IMR-90 (cell line): Measurements from ENCODE around the gene CAMTA1. TPM values are rescaled to one million over a fixed set of nuclear protein-coding genes. Genes with fewer than 3 reads are reported as not detected.
A peak's percentile ranks its signal among the peaks of the same experiment; 100 is the strongest.

Source experiments
- ATAC-seq: fragments of 200-7000 bp; cut with Tn5 transposase; 2 replicates; pipeline ENCODE4 v1.9.1; 2020; ENCODE audit warnings: low read depth, mild to moderate bottlenecking, moderate library complexity
- BruUV-seq: library from RNA; stranded (reverse); fragments of 400-500 nt; replicated peaks from 2 replicates; lab custom pipeline; 2021; lab: Mats Ljungman, UMichigan
- CTCF ChIA-PET: fragments of 300-600 bp; formaldehyde crosslinking; extraction: SDS; loops from one replicate; lab custom pipeline; 2021; ENCODE audit warnings: antibody characterized with exemption; lab: Yijun Ruan, JAX
- POLR2A ChIA-PET: fragments of 300-600 bp; sonication (Branson Sonifier 250); formaldehyde crosslinking; loops from one replicate; lab custom pipeline; 2022; ENCODE audit warnings: antibody characterized with exemption; ENCODE audit not compliant: unreplicated experiment; lab: Charles Lee
- DNase-seq: peaks from one replicate; pipeline ENCODE4 v3.0.0; 2013
- H2AFZ ChIP-seq: replicated peaks from 2 replicates; pipeline ENCODE3; 2013; ENCODE audit warnings: low read length, mild to moderate bottlenecking; ENCODE audit not compliant: poor library complexity
- H2AK5ac ChIP-seq: 2 replicates; pipeline ENCODE4 v1.6.1; 2013; ENCODE audit warnings: low read depth, low read length, inconsistent platforms
- H2AK9ac ChIP-seq: replicated peaks from 2 replicates; pipeline ENCODE3; 2013; ENCODE audit warnings: mild to moderate bottlenecking, low read depth, low read length, moderate library complexity; ENCODE audit not compliant: poor library complexity
- H2BK120ac ChIP-seq: 2 replicates; pipeline ENCODE4 v1.6.1; 2013; ENCODE audit warnings: low read depth, low read length, inconsistent platforms
- H2BK15ac ChIP-seq: 3 replicates; pipeline ENCODE4 v1.6.1; 2013; ENCODE audit warnings: low read depth, low read length, inconsistent platforms
- H2BK20ac ChIP-seq: 2 replicates; pipeline ENCODE4 v1.6.1; 2013; ENCODE audit warnings: low read depth, mild to moderate bottlenecking, inconsistent platforms, low read length, moderate library complexity
- H2BK5ac ChIP-seq: 2 replicates; pipeline ENCODE4 v1.6.1; 2013; ENCODE audit warnings: mild to moderate bottlenecking, low read depth, low read length, inconsistent platforms; ENCODE audit not compliant: poor library complexity, severe bottlenecking
- H3K14ac ChIP-seq: replicated peaks from 2 replicates; pipeline ENCODE4 v1.6.1; 2013; ENCODE audit warnings: low read depth, low read length, inconsistent platforms
- H3K18ac ChIP-seq: 2 replicates; pipeline ENCODE4 v1.6.1; 2013; ENCODE audit warnings: low read depth, low read length, control low read depth
- H3K23ac ChIP-seq: 2 replicates; pipeline ENCODE4 v1.6.1; 2013; ENCODE audit warnings: low read depth, low read length, inconsistent platforms
- H3K27ac ChIP-seq: 2 replicates; pipeline ENCODE4 v1.5.1; 2013; ENCODE audit warnings: mild to moderate bottlenecking, control low read depth, low read length; ENCODE audit not compliant: insufficient read depth
- H3K27me3 ChIP-seq: 2 replicates; pipeline ENCODE4 v1.6.1; 2013; ENCODE audit warnings: low read length; ENCODE audit not compliant: control insufficient read depth, insufficient read depth
- H3K36me3 ChIP-seq: 2 replicates; pipeline ENCODE4 v1.6.1; 2013; ENCODE audit warnings: low read length, mixed read lengths; ENCODE audit not compliant: control insufficient read depth, insufficient read depth
- H3K4ac ChIP-seq: 2 replicates; pipeline ENCODE4 v1.6.1; 2013; ENCODE audit warnings: low read depth, low read length, inconsistent platforms
- H3K4me1 ChIP-seq: 2 replicates; pipeline ENCODE4 v1.6.1; 2013; ENCODE audit warnings: low read length, mixed read lengths; ENCODE audit not compliant: control insufficient read depth, insufficient read depth
- H3K4me2 ChIP-seq: 2 replicates; pipeline ENCODE4 v1.6.1; 2013; ENCODE audit warnings: low read depth, mild to moderate bottlenecking, control low read depth, low read length, moderate library complexity
- H3K4me3 ChIP-seq: 2 replicates; pipeline ENCODE4 v1.5.1; 2013; ENCODE audit warnings: low read depth, mild to moderate bottlenecking, control low read depth, low read length, moderate library complexity; ENCODE audit not compliant: insufficient read depth
- H3K56ac ChIP-seq: 2 replicates; pipeline ENCODE4 v1.6.1; 2013; ENCODE audit warnings: low read length, inconsistent platforms; ENCODE audit not compliant: insufficient read depth; ENCODE audit errors: extremely low read depth
- H3K79me1 ChIP-seq, 2 experiments: 2 replicates each; pipeline ENCODE4 v1.6.1; 2013; ENCODE audit warnings: low read length in 2 of 2, inconsistent platforms in 1 of 2, low read depth in 1 of 2
- H3K9ac ChIP-seq: 2 replicates; pipeline ENCODE4 v1.6.1; 2013; ENCODE audit warnings: low read depth, low read length, control low read depth
- H3K9me1 ChIP-seq: 2 replicates; pipeline ENCODE4 v1.6.1; 2013; ENCODE audit warnings: low read length, inconsistent platforms; ENCODE audit not compliant: insufficient read depth
- H3K9me3 ChIP-seq: 2 replicates; pipeline ENCODE4 v1.6.1; 2013; ENCODE audit warnings: low read length; ENCODE audit not compliant: control insufficient read depth, insufficient read depth
- H4K20me1 ChIP-seq: 2 replicates; pipeline ENCODE4 v1.6.1; 2013; ENCODE audit warnings: low read length, inconsistent platforms; ENCODE audit not compliant: insufficient read depth
- H4K5ac ChIP-seq: 2 replicates; pipeline ENCODE4 v1.6.1; 2013; ENCODE audit warnings: mild to moderate bottlenecking, low read depth, low read length, control low read depth
- H4K8ac ChIP-seq, 2 experiments: 2 replicates each; pipeline ENCODE4 v1.6.1; 2013; ENCODE audit warnings: low read depth in 2 of 2, low read length in 2 of 2, control low read depth in 1 of 2, inconsistent platforms in 1 of 2
- H4K91ac ChIP-seq: 2 replicates; pipeline ENCODE4 v1.6.1; 2013; ENCODE audit warnings: low read depth, low read length, inconsistent platforms; ENCODE audit not compliant: insufficient read depth
- BHLHE40 ChIP-seq: fragments of 150-350 bp; IDR thresholded peaks from 2 replicates; pipeline ENCODE4 v1.6.1; 2016; ENCODE audit warnings: mild to moderate bottlenecking, low read depth, low read length
- CEBPB ChIP-seq: IDR thresholded peaks from 2 replicates; pipeline ENCODE4 v1.6.1; 2012; ENCODE audit warnings: low read depth, low read length, improper control_type of control experiment
- CHD1 ChIP-seq: IDR thresholded peaks from 2 replicates; pipeline ENCODE4 v1.6.1; 2012; ENCODE audit warnings: low read depth, low read length, improper control_type of control experiment
- FOS ChIP-seq: fragments of 150-350 bp; IDR thresholded peaks from 2 replicates; pipeline ENCODE4 v1.6.1; 2016; ENCODE audit warnings: low read depth, low read length
- MAFK ChIP-seq: IDR thresholded peaks from 2 replicates; pipeline ENCODE4 v1.6.1; 2012; ENCODE audit warnings: low read depth, low read length, improper control_type of control experiment
- MAZ ChIP-seq: IDR thresholded peaks from 2 replicates; pipeline ENCODE4 v1.6.1; 2012; ENCODE audit warnings: low read depth, mild to moderate bottlenecking, low read length, improper control_type of control experiment, moderate library complexity, borderline replicate concordance
- MXI1 ChIP-seq: IDR thresholded peaks from 2 replicates; pipeline ENCODE4 v1.6.1; 2012; ENCODE audit warnings: low read depth, mild to moderate bottlenecking, low read length, moderate library complexity, borderline replicate concordance
- NFE2L2 ChIP-seq: fragments of 150-350 bp; IDR thresholded peaks from 2 replicates; pipeline ENCODE4 v1.6.1; 2016; ENCODE audit warnings: low read depth, mild to moderate bottlenecking, low read length
- POLR2A ChIP-seq: IDR thresholded peaks from 2 replicates; pipeline ENCODE4 v1.6.1; 2012; ENCODE audit warnings: mild to moderate bottlenecking, low read depth, low read length
- RAD21 ChIP-seq: IDR thresholded peaks from 2 replicates; pipeline ENCODE4 v1.6.1; 2012; ENCODE audit warnings: low read length, improper control_type of control experiment
- RCOR1 ChIP-seq: IDR thresholded peaks from 2 replicates; pipeline ENCODE4 v1.6.1; 2012; ENCODE audit warnings: mild to moderate bottlenecking, low read length, improper control_type of control experiment; ENCODE audit not compliant: insufficient replicate concordance
- RFX5 ChIP-seq: IDR thresholded peaks from 2 replicates; pipeline ENCODE4 v1.8.0; 2012; ENCODE audit warnings: low read depth, mild to moderate bottlenecking, low read length, moderate library complexity
- SMC3 ChIP-seq: fragments of 150-350 bp; IDR thresholded peaks from 2 replicates; pipeline ENCODE4 v1.6.1; 2016; ENCODE audit warnings: low read depth, mild to moderate bottlenecking, antibody characterized with exemption, low read length, moderate library complexity
- WGBS, 2 experiments: methylation state at CpG; one replicate each; pipeline versions ENCODE4 v1.1.5 to v1.1.7; 2013; ENCODE audit warnings: missing lambda C conversion rate in 2 of 2; ENCODE audit not compliant: insufficient read length in 1 of 2; ENCODE audit errors: extremely low coverage in 2 of 2; 5-methylcytosine and 5-hydroxymethylcytosine counted together
- dilution Hi-C: fragments of 300-500 bp; cut with HindIII; formaldehyde crosslinking; loops from one replicate; pipeline ENCODE4 v1.14.3; 2018; ENCODE audit warnings: low sequenced_read_pairs; ENCODE audit not compliant: unreplicated experiment
- in situ Hi-C: fragments of 300-500 bp; cut with MboI; formaldehyde crosslinking; loops from 3 replicates; pipeline ENCODE4 v1.14.3; 2019; ENCODE audit warnings: low sequenced_read_pairs, inconsistent platforms, mixed read lengths
- intact Hi-C: fragments of 100-400 bp; cut with micrococcal nuclease; formaldehyde crosslinking; loops from 2 replicates; pipeline ENCODE4 v1.10.0; 2022
- polyA plus RNA-seq, 3 experiments: library from polyadenylated mRNA; depleted of rRNA; stranded (reverse); fragments of >200 nt; gene quantifications; 2 replicates each; pipeline ENCODE4 v1.2.3, GENCODE V29; 2012; ENCODE audit warnings: low replicate concordance in 1 of 3
- total RNA-seq: library from RNA; depleted of rRNA; stranded (reverse); fragments of >200 nt; gene quantifications from 2 replicates; pipeline ENCODE4 v1.2.3, GENCODE V29; 2012
- TF ChIP-seq, protein P1 (sequence below): conservative IDR thresholded peaks from 2 replicates; pipeline ENCODE4 v1.5.1; 2012; ENCODE audit warnings: mild to moderate bottlenecking, low read depth, low read length, improper control_type of control experiment
- TF ChIP-seq, protein P2 (sequence below): fragments of 150-350 bp; IDR thresholded peaks from 2 replicates; pipeline ENCODE4 v1.6.1; 2017; ENCODE audit warnings: mild to moderate bottlenecking, antibody characterized with exemption, low read length, low read depth

The CAMTA1 gene
- total and polyA plus RNA-seq, 2 of the 4 experiments (the other 2 are of a cell fraction): 35.5 to 74.3 TPM

DNA sequence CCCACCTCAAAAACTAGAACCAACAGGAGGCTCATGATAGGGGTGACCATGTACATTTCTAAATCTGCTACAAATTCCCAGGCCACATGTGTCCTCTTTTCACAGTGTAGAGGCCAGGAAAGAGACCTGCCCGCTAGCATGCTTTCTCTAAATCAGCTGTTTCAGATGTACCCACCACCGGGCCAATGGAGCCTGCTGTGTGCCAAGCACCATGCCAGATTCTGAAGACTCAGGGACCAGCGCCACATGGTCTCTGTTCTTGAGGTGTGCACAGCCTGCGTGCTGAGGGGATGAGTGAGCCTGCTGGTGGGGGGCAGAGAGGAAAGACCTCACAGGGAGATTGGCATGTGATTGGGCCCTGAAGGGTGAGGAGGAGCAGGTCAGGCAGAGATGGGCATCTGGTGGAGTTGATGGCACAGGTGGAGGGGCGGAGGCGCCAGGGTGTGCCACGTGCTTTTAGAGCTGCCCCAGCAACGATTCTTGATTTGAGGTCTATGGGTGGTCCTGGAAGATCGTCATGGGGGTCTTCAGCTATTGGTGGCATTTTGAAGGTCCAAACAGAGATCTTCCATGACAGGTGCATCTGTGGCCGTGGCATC, 500.7 kb downstream of the CAMTA1 start:
- CTCF ChIA-PET: no interaction called here
- dilution Hi-C loops: no loop called here
- Histone ChIP-seq H3K14ac (no peak overlapping the region), H2AK5ac (peak overlapping the region; percentile 83), H3K36me3 (no peaks in the 10 kb centered on the region), H3K23ac (no peak overlapping the region), H3K4me1 (peaks cover 20% of the 10 kb centered on the region), H2BK15ac (peak overlapping the region; percentile 40; the same call in 2 of the 3 replicates), H2AK9ac (peak overlapping the region; percentile 33), H2BK5ac (peak overlapping the region; percentile 10), H3K4me2 (no peak overlapping the region), H3K27ac (no peak overlapping the region), H4K5ac (no peak overlapping the region), H2BK20ac (peak overlapping the region; percentile 71; the same call in 1 of the 2 replicates), H3K18ac (no peak overlapping the region), H4K8ac (peak overlapping the region in 1 of 2 experiments; percentile 25; a peak in 1 of 4 replicates), H3K4me3 (no peak overlapping the region), H3K9ac (no peak overlapping the region), H3K4ac (0 out of 2 replicates have a peak overlapping the region, but pooled peaks have one; percentile 49), H4K91ac (peak overlapping the region; percentile 69), H3K27me3 (no peaks in the 10 kb centered on the region), H2BK120ac (peak overlapping the region; percentile 91; the same call in 1 of the 2 replicates), H3K79me1 (no peaks in the 10 kb centered on the region), H3K9me1 (peaks cover 21% of the 10 kb centered on the region), H4K20me1 (no peaks in the 10 kb centered on the region), H3K9me3 (0 out of 2 replicates have a peak, but pooled peaks cover 3% of the 10 kb centered on the region), H3K56ac (no peak overlapping the region), H2AFZ (no peak overlapping the region)
- in situ Hi-C loops: no loop called here
- no peak for ATAC-seq
- POLR2A ChIA-PET: no interaction called here
- BruUV-seq: no TSS peak
- intact Hi-C loops: no loop called here
- whole genome bisulfite sequencing, 2 experiments: 94% methylated on average over 8 of the region's 10 CpGs; no CpG with 5 or more reads in 1 of the 2 experiments
- no peak for TF ChIP-seq SMC3
- no peak for TF ChIP-seq CEBPB
- TF ChIP-seq RFX5: no peak
- TF ChIP-seq MXI1: no peak
- no peak for TF ChIP-seq RCOR1
- TF ChIP-seq, protein P1, sequence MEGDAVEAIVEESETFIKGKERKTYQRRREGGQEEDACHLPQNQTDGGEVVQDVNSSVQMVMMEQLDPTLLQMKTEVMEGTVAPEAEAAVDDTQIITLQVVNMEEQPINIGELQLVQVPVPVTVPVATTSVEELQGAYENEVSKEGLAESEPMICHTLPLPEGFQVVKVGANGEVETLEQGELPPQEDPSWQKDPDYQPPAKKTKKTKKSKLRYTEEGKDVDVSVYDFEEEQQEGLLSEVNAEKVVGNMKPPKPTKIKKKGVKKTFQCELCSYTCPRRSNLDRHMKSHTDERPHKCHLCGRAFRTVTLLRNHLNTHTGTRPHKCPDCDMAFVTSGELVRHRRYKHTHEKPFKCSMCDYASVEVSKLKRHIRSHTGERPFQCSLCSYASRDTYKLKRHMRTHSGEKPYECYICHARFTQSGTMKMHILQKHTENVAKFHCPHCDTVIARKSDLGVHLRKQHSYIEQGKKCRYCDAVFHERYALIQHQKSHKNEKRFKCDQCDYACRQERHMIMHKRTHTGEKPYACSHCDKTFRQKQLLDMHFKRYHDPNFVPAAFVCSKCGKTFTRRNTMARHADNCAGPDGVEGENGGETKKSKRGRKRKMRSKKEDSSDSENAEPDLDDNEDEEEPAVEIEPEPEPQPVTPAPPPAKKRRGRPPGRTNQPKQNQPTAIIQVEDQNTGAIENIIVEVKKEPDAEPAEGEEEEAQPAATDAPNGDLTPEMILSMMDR: no peak
- no peak for TF ChIP-seq POLR2A
- TF ChIP-seq, protein P2, sequence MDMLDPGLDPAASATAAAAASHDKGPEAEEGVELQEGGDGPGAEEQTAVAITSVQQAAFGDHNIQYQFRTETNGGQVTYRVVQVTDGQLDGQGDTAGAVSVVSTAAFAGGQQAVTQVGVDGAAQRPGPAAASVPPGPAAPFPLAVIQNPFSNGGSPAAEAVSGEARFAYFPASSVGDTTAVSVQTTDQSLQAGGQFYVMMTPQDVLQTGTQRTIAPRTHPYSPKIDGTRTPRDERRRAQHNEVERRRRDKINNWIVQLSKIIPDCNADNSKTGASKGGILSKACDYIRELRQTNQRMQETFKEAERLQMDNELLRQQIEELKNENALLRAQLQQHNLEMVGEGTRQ: no peak
- no peak for TF ChIP-seq FOS
- TF ChIP-seq MAFK: no peak
- no peak for TF ChIP-seq BHLHE40
- TF ChIP-seq CHD1: no peak
- TF ChIP-seq MAZ: no peak
- TF ChIP-seq RAD21: no peak
- TF ChIP-seq NFE2L2: no peak
- DNase-seq: no peak
